CD14-positive monocyte (primary cell): ENCODE results near the gene ADM2. TPM values are rescaled to one million over a fixed set of nuclear protein-coding genes. Genes with fewer than 3 reads are reported as not detected.

Experiments used
- DNase-seq, 3 donors: peaks; one replicate each; pipeline ENCODE4 v3.0.0-alpha.2; 2011 to 2022
- H2AFZ ChIP-seq: 2 replicates; pipeline ENCODE4 v1.6.0; 2012; ENCODE audit warnings: mild to moderate bottlenecking, low read depth, low read length, inconsistent platforms; ENCODE audit not compliant: insufficient read depth, poor library complexity, severe bottlenecking
- H3K27ac ChIP-seq, 2 donors: 1 replicate in 1 of 2; 2 replicates in 1 of 2; pipeline ENCODE4 v1.5.1; 2012 to 2013; ENCODE audit warnings: low read length in 2 of 2, control low read depth in 1 of 2, inconsistent platforms in 1 of 2, low read depth in 1 of 2, mild to moderate bottlenecking in 1 of 2
- H3K27me3 ChIP-seq, 2 donors: one replicate each; pipeline versions ENCODE4 v1.6.0 to v1.6.1; 2011 to 2013; ENCODE audit warnings: low read length in 2 of 2; ENCODE audit not compliant: control insufficient read depth in 2 of 2, insufficient read depth in 2 of 2
- H3K36me3 ChIP-seq, 2 donors: replicated peaks in 1 of 2; 1 replicate in 1 of 2; 2 replicates in 1 of 2; pipeline versions ENCODE4 v1.5.1 to v1.6.1; 2012 to 2013; ENCODE audit warnings: low read length in 2 of 2, control low read depth in 1 of 2, inconsistent platforms in 1 of 2, mild to moderate bottlenecking in 1 of 2; ENCODE audit not compliant: insufficient read depth in 2 of 2, control insufficient read depth in 1 of 2
- H3K4me1 ChIP-seq, 2 donors: 1 replicate in 1 of 2; 2 replicates in 1 of 2; pipeline versions ENCODE4 v1.5.1 to v1.6.1; 2012 to 2013; ENCODE audit warnings: low read length in 2 of 2, control low read depth in 1 of 2, inconsistent platforms in 1 of 2, mild to moderate bottlenecking in 1 of 2, moderate library complexity in 1 of 2; ENCODE audit not compliant: insufficient read depth in 2 of 2, control insufficient read depth in 1 of 2
- H3K4me2 ChIP-seq: replicated peaks from 2 replicates; pipeline ENCODE3; 2012; ENCODE audit warnings: low read length, moderate library complexity, mild to moderate bottlenecking; ENCODE audit not compliant: poor library complexity, severe bottlenecking; ENCODE audit errors: extremely low read depth
- H3K4me3 ChIP-seq, 3 experiments: fragments of 200-600 bp in 1 of 3; sonication (generic) in 1 of 3; replicated peaks in 1 of 3; 1 replicate in 2 of 3; 2 replicates in 1 of 3; pipeline ENCODE4 v1.5.1; 2011 to 2013; ENCODE audit warnings: low read length in 3 of 3, mild to moderate bottlenecking in 3 of 3, control low read depth in 2 of 3, low read depth in 2 of 3, inconsistent platforms in 1 of 3, moderate library complexity in 1 of 3
- H3K79me2 ChIP-seq: 2 replicates; pipeline ENCODE4 v1.6.0; 2012; ENCODE audit warnings: mild to moderate bottlenecking, control low read depth, inconsistent platforms, low read length, moderate library complexity; ENCODE audit not compliant: insufficient read depth
- H3K9ac ChIP-seq: 2 replicates; pipeline ENCODE4 v1.6.0; 2017; ENCODE audit warnings: low read length, mild to moderate bottlenecking; ENCODE audit not compliant: insufficient read depth, poor library complexity, severe bottlenecking
- H3K9me3 ChIP-seq, 2 donors: replicated peaks in 1 of 2; 1 replicate in 1 of 2; 2 replicates in 1 of 2; pipeline versions ENCODE4 v1.5.1 to v1.6.1; 2012 to 2013; ENCODE audit warnings: low read length in 2 of 2, control low read depth in 1 of 2; ENCODE audit not compliant: control insufficient read depth in 1 of 2, insufficient read depth in 1 of 2
- H4K20me1 ChIP-seq: 2 replicates; pipeline ENCODE4 v1.6.0; 2012; ENCODE audit warnings: mild to moderate bottlenecking, low read length, control low read depth, moderate library complexity; ENCODE audit not compliant: insufficient read depth
- H3K27ac Mint-ChIP-seq, 7 donors: one replicate each; pipeline ENCODE4 v1.8.0; 2020; ENCODE audit warnings: mild to moderate bottlenecking in 7 of 7, mixed read lengths in 7 of 7, moderate library complexity in 6 of 7, inconsistent platforms in 2 of 7
- H3K27me3 Mint-ChIP-seq, 3 donors: one replicate each; pipeline ENCODE4 v1.8.0; 2021 to 2022; ENCODE audit warnings: low read depth in 3 of 3, mild to moderate bottlenecking in 3 of 3, mixed read lengths in 3 of 3, moderate library complexity in 3 of 3, inconsistent platforms in 1 of 3
- H3K36me3 Mint-ChIP-seq, 2 donors: one replicate each; pipeline ENCODE4 v1.8.0; 2020; ENCODE audit warnings: mixed read lengths in 2 of 2, inconsistent platforms in 1 of 2, mild to moderate bottlenecking in 1 of 2
- H3K4me1 Mint-ChIP-seq: one replicate; pipeline ENCODE4 v1.8.0; 2020; ENCODE audit warnings: mild to moderate bottlenecking, mixed read lengths
- H3K4me3 Mint-ChIP-seq, 2 donors: one replicate each; pipeline ENCODE4 v1.8.0; 2020; ENCODE audit warnings: mild to moderate bottlenecking in 2 of 2, mixed read lengths in 2 of 2, moderate library complexity in 1 of 2
- H3K9me3 Mint-ChIP-seq, 7 donors: one replicate each; pipeline ENCODE4 v1.8.0; 2020 to 2022; ENCODE audit warnings: mixed read lengths in 7 of 7, mild to moderate bottlenecking in 6 of 7, moderate library complexity in 6 of 7, inconsistent platforms in 2 of 7
- WGBS: methylation state at CpG from one replicate; pipeline ENCODE4 v1.1.5; 2013; ENCODE audit warnings: missing lambda C conversion rate; ENCODE audit not compliant: insufficient coverage; 5-methylcytosine and 5-hydroxymethylcytosine counted together
- intact Hi-C, 2 donors: fragments of 100-400 bp; cut with micrococcal nuclease; formaldehyde crosslinking; loops; one replicate each; pipeline versions ENCODE4 v1.15.0 to v1.15.1; 2023
- polyA plus RNA-seq, 3 donors: library from polyadenylated mRNA; depleted of rRNA in 1 of 3; unstranded in 2 of 3; stranded (reverse) in 1 of 3; fragments of 300-500 nt in 2 of 3; fragments of >200 nt in 1 of 3; fragmentation: Illumina TruSeq in 2 of 3; gene quantifications; 1 replicate in 2 of 3; 2 replicates in 1 of 3; pipeline ENCODE4 v1.2.3, GENCODE V29; 2012 to 2021
- TF ChIP-seq, protein P1 (sequence below): fragments of 200-600 bp; IDR thresholded peaks from one replicate; pipeline ENCODE4 v1.8.0; 2022; ENCODE audit warnings: antibody characterized with exemption, mild to moderate bottlenecking

ADM2 gene
- polyA plus RNA-seq, 3 donors, result 0.05 TPM; not detected in 2

DNA sequence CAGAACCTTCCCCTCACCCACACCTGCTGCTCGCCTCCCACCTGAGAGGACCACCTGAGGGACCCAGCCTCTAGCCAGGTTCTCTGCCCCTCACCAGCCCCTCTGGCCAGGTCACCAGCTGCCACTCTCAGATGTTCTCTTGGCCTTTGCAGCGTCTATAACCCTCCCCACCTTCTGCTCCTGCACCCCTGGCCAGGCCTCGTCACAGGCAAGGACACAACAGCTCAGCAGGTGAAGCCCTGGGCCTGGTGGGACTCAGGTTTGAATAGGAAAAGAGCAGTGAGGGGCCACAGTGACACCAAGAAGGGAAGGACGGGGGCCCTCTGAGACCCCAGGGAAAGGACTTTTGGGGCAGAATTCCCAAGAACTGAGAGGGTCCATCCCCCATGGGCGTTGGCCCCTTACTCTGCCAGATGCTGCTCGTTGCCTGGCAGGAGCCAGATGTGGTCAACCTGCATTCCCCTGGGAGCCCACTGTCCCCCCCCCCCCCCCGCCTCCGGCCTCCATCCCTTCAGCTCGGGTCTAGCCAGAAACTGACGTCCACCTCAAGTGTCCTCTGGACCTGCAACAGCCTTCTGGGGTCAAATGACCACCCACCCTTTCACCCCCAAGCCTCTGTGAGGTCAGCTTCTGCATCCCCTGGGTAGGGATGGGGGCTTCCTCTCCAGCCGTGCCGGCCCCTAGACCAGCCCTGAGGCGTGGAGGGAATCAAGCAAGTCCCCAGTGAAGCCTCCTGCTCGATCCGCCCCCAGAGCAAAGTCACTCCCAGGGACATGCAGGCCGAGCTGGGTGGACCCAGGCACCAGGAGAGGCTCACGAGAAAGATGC, 35.2 kb upstream of the ADM2 start:
- H3K27me3 Mint-ChIP-seq, result peaks cover 0 to 3% (median 0%) of the 10 kb centered on the region in 3 donors
- Histone ChIP-seq H3K9ac (no peak overlapping the region), H2AFZ (no peak overlapping the region), H3K27ac (no peak overlapping the region), H3K79me2 (no peaks in the 10 kb centered on the region), H3K36me3 (peaks cover 69 to 84% of the 10 kb centered on the region in 2 donors), H3K4me3 (no peak overlapping the region), H4K20me1 (peaks cover 55% of the 10 kb centered on the region), H3K9me3 (no peaks in the 10 kb centered on the region), H3K4me1 (no peaks in the 10 kb centered on the region), H3K4me2 (no peak overlapping the region), H3K27me3 (no peaks in the 10 kb centered on the region)
- intact Hi-C loops, result no loop called here
- H3K9me3 Mint-ChIP-seq, result no peaks in the 10 kb centered on the region
- H3K4me3 Mint-ChIP-seq, result no peak overlapping the region
- TF ChIP-seq, protein P1, sequence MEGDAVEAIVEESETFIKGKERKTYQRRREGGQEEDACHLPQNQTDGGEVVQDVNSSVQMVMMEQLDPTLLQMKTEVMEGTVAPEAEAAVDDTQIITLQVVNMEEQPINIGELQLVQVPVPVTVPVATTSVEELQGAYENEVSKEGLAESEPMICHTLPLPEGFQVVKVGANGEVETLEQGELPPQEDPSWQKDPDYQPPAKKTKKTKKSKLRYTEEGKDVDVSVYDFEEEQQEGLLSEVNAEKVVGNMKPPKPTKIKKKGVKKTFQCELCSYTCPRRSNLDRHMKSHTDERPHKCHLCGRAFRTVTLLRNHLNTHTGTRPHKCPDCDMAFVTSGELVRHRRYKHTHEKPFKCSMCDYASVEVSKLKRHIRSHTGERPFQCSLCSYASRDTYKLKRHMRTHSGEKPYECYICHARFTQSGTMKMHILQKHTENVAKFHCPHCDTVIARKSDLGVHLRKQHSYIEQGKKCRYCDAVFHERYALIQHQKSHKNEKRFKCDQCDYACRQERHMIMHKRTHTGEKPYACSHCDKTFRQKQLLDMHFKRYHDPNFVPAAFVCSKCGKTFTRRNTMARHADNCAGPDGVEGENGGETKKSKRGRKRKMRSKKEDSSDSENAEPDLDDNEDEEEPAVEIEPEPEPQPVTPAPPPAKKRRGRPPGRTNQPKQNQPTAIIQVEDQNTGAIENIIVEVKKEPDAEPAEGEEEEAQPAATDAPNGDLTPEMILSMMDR, result no peak
- WGBS, result 96% methylated on average over 11 of the region's 17 CpGs
- peaks cover 5% of the 10 kb centered on the region for H3K4me1 Mint-ChIP-seq
- H3K36me3 Mint-ChIP-seq, result peaks cover 48 to 70% of the 10 kb centered on the region in 2 donors
- no peak for DNase-seq
- H3K27ac Mint-ChIP-seq, result no peak overlapping the region

DNA sequence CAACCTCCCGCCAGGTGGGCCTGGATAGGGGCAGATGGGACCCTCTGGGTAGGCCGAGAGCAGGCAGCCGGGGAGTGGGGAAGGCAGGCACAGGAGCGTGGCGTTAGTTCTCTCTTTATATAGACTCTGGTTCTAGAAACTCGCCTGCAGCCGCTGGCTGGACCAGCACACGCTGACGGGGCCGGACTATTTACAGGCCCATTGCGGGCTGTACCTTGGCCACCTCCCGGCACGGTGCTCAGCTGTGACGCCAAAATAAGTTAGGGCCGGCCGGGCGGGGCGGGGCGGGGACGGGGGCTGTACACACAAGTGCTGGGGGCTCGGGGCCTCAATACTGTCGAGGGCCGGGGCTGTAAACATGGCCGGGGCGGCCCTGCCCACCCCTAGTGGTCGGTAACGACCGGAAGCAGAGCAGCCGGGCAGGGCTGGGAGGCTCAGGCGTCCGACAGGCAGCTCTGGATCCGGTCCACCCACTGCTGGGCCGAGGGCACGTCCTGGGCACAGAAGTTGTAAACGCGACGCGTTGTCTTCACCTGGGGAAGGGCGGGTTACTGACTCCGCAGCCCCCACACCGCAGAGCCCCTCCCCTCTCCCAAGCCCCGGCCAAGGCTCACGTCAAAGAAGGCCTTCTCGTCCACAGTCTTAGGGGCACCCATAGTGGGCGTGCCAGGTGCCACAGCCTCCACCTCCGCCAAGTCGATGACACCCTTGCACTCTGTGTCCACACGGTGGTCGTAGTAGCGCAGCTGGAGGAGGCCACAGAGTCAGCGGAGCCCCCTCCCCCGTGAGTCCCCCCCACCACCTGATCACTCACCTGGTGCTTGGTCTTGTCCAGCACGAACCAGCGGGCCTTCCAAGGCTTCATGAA, 34.4 kb upstream of the ADM2 start:
- WGBS, result 93% methylated on average over 44 of the region's 54 CpGs
- H3K4me2 ChIP-seq, result no peak overlapping the region
- Mint-ChIP-seq H3K36me3 (peaks cover 53 to 72% of the 10 kb centered on the region in 2 donors), H3K9me3 (no peaks in the 10 kb centered on the region), H3K27ac (no peak overlapping the region), H3K4me3 (no peak overlapping the region), H3K4me1 (peaks cover 5% of the 10 kb centered on the region), H3K27me3 (peaks cover 0 to 3% (median 0%) of the 10 kb centered on the region in 3 donors)
- TF ChIP-seq, protein P1, result no peak
- H3K27ac ChIP-seq, result no peak overlapping the region
- no peaks in the 10 kb centered on the region for H3K27me3 ChIP-seq
- H3K79me2 ChIP-seq, result no peaks in the 10 kb centered on the region
- no peaks in the 10 kb centered on the region for H3K4me1 ChIP-seq
- H3K9me3 ChIP-seq, result no peaks in the 10 kb centered on the region
- no peak overlapping the region for H3K4me3 ChIP-seq
- H3K36me3 ChIP-seq, result peaks cover 70 to 85% of the 10 kb centered on the region in 2 donors
- no peak overlapping the region for H2AFZ ChIP-seq
- H4K20me1 ChIP-seq, result peaks cover 48% of the 10 kb centered on the region
- DNase-seq, result no peak
- no peak overlapping the region for H3K9ac ChIP-seq
- intact Hi-C loops, result no loop called here
